GDM1 (cell line): Measurements from ENCODE around the gene FCRL6.

ENCODE experiments used
- DNase-seq: peaks from one replicate; lab custom pipeline; 2025; lab: John Stamatoyannopoulos, UW

The FCRL6 gene

DNA sequence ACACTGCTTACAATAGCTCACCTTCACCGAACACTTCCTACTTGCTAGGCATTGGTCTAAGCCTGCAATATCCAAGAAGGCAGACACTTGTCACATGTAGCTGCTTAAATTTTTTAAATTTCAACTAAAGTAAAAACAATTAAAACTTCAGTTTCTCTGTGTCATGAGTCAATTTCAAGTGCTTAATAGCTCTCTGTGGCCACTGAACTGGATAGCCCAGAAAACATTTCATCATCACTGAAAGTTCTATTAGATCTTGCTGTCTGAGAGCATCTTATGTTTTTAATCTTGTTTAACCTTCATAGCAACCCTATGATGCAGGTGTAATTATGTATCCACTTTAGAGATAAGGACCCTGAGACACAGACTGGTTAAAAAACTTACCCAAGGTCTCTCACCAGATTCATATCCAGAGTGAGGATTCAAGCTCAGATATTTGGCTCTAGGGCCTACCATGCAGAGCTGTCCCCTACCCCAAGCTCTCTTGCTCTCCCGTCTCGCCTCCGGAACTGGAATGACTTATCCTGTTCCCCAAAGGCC lies 2.6 kb upstream of the FCRL6 start:
- no peak for DNase-seq

DNA sequence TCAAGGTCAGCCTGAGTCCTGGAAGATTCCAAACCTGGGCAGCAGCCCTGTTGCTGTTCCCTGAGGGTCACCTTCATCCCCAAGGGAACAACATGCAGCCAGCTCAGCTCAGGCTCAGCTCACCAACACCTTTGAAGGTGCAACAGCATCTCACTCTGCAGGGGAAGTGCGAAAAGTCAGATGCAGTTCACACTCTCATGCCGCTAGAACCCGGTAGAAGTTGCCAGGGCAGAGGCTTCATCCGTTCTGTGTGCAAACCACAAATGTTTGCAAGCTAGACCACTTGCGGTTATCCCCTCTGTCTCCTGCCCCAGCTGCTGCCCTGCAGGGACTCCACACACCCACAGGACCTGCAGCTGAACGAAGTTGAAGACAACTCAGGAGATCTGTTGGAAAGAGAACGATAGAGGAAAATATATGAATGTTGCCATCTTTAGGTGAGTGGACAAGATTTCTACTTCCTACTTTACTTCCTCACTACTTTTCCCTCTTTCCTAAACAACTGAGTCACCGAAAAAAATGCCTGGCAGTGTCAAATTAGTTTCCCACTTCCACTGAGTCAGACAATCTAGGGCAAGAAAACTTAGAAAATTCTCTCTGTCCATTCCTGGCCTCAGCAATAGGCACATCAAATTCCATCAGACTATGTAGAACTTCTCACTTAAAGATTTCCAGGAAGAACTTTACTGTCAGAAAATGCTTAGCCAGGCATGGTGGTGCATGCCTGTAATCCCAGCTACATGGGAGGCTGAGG lies 1.8 kb upstream of the FCRL6 start:
- peak; percentile 55 for DNase-seq

DNA sequence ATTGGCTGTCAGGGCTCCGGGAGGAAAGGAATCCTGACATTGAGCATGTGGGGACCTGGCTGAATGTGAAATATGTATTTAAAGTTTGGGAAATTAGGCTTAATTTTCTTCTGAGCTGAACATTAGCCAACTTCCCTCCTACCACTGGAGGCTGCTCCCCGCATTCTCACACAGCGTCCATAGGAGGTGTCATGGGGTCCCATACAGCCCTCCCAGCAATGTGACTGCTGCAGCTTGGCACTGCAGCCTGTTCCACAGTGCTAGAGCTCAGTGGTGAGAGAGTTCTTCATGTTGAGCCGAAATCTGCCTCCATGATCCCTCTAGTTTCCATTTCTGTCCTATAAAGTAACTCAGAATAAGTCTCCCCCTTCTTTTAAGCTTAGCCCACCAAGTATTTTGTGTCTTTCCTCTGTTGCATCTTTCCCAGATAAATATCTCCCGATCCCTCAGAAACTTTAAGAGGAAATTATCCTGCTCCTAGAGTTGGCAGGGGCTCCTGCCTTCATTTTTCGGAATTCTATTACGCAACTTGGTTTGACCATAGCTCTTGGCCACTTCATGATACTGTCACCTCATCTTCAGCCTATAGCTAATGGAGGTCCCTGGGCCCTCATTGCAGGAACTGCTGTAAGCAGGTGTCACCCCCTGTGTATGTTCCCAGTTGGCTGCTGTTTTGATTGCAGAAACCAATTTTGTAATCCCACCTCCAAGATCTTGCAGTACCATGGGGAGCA lies 2.0 kb downstream of the FCRL6 start:
- no peak for DNase-seq

DNA sequence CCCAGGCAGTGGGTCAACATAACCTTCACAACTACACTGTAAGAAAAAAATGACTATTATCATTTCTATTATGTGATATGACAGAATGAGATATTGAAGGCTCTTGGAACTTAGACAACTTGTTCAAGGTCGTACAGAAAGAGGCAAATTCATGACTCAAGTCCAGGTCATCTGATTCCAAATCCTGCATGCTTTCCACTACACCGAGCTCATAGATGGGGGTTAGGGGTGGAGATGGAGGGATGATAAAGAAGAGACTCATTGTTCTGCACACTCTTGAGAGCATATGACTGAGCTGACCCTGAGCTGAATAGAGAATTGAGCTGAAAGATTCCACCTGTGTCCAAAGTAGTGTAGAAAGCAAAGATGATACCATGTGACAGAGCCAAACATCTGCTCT lies 2.8 kb downstream of the FCRL6 start:
- DNase-seq, result no peak

DNA sequence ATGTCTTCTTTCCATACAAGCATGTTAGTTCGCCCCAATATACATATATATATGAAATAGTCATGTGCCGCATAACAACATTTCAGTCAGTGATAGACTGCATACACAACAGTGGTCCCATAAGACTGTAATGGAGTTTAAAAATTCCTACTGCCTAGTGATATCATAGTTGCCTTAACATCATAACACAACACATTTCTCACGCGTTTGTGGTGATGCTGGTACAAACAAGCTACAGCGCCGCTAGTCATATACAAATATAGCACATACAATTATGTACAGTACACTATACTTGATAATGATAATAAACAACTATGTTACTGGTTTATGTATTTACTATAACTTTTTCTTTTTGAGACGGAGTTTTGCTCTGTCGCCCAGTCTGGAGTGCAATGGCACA lies 13.8 kb downstream of the FCRL6 start:
- no peak for DNase-seq

DNA sequence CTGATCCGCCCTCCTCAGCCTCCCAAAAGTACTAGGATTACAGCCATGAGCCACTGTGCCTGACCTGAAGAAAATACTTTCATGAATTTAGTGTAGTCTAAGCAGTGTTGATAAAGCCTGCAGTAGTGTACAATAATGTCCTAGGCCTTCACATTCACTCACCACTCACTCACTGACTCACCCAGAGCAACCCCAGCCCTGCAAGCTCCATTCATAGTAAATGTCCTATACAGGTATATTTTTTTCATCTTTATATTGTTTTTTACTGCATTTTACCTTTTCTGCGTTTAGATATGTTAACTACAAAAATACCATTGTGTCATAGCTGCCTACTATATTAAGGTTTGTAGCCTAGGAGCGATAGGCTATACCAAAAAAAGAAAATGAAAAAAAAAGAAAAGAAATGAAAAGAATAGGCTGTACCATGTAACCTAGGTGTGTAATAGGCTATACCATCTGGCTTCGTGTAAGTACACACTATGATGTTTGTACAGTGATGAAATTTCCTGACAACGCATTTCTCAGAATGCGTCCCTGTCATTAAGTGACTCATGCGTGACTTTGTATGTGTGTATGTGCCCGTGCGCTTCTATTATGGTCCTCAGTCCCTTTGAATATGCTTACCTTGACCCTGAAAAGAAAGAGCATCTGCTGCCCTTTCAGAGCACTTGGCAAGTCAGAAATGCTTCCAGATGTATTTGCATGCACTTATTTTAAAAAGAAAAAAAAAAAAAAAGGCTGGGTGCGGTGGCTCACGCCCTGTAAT lies 15.3 kb downstream of the FCRL6 start:
- DNase-seq, result no peak

DNA sequence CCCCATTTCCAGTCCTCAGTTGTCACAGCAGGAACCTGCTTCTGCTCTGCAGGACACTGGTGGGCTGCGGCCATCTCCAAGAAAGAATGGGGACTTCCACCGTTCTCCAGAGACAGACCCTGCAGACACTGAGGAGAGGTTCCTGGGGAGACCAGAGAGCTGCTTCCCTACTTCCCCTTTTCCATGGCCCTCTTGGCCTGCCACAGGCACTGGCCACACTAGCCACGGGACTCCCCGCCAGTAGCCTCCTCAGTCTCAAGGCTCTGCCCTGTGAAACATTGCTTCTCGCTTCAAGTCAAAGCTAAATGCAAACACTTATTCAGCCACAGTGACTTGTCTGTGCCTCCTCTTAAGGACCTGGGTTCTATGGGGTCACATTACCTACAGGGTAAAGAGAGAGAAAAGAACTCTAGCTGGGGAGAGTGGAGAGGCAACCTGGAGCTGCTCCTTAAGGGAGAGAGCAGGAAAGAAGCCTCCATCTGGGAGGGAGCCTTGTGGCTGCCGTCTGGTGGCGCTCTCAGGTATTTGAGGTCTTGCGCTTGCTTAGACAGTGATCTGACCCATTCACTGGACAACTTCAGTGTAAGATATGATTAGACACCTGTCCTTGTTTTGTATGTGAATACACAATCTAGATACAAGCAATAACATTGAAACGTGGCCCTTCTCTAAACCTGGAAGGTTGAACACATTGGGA lies 19.2 kb downstream of the FCRL6 start:
- no peak for DNase-seq

DNA sequence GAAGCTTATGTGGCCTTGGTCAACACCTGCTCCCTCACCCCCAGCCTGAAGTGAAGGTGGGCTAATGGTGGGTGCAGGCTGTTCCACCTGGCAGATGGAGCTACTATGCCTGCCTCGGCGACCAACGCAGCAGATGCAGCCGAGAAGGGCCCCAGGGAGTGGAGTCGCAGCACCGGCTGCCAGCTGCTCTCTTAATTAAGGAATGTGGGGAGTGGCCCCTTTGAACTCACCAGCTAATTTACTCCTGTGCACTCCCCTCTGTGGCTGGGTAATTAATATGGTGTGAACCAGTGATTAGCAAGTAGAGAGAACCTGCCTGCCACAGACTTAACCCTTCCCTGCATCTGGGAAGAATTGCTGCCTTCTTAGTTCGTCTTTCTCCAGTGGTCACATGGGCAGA lies 21.2 kb downstream of the FCRL6 start:
- no peak for DNase-seq

DNA sequence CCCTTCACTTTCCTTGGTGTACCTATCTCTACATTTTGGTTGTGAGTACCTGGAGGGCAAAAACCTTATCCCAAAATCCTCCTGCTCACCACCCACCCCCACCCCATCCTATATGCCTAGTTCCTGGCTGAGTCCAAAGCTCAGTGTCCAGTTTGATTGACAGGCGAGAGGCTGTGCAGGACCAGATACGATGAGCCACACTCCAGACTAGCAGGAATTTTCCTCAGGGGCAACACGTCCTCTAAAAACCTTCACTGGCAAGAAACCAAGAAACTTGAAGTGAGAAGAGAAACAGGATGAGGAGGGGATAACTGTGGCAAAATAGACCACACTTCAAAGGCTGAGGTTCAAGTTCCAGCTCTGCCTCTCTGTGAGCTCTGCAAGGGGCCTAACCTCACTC lies 23.4 kb downstream of the FCRL6 start:
- no peak for DNase-seq

DNA sequence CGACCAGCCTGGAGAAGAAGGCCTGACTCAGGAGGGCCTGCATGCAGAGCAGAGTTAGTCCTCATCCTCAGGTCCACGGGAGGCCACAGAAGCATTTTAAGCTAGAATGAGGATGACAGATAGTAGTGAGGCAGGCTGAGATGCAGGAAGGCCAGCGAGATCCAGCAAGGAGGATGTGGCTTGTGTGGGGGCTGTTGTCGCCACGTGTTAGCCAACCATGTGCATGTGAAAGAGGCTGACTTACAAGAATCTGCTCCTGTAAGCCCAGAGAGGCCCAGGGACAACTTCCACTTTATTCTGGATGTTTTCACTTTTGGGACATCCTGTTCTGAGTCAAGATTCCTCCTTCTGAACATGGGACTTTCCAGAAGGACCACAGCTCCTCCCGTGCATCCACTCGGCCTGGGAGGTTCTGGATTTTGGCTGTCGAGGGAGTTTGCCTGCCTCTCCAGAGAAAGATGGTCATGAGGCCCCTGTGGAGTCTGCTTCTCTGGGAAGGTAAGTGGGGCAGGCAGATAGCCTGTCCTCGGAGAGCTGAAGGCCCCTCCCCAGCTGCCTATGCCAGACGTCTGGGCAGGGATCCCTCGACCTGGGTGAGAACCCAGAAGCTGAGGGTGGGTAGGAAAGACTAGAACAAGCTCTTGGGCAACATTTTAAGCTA lies 24.4 kb downstream of the FCRL6 start, which contains the start of gene SLAMF8:
SLAMF8 (plus strand) TSS at position 433 of the 661 bp plus-strand sequence; CDS start at position 459, 26 bp downstream.
- peak; percentile 47 for DNase-seq

DNA sequence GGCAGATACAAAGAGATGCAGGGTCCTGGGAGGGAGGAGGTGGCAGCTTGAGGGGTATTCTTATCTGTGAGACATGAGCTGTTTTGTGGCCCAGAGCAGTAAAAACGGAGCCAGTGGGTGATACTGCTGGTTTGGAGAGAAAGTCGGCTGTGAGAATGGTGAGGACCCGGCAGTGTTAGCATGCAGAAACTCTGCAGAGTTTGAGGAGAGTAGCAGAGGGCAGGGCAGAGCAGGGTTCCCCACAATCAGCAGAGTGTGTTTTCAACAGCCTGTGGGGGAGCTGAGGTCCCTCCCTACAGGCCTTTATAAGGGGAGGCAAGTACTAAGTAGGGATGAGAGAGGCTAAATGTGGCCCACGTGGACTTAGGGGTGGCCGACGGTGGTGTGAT lies 24.9 kb downstream of the FCRL6 start:
- DNase-seq, result no peak

DNA sequence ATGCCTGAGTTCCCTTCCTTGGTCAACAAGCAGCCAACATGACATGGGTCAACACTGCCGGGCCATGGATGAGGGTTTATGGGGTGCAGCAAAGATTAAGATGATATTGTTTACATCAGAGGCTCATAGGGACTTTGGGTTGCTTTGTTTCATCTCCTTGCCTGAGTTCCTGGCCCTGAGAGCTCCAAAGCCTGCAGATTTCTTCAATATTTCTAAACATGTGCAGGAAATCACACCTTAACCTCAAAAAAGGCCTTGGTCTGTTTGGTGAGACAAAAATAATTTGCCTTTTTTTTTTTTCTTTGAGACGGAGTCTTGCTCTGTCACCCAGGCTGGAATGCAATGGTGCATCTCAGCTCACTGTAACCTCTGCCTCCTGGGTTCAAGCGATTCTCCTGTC lies 25.4 kb downstream of the FCRL6 start:
- DNase-seq, result no peak

DNA sequence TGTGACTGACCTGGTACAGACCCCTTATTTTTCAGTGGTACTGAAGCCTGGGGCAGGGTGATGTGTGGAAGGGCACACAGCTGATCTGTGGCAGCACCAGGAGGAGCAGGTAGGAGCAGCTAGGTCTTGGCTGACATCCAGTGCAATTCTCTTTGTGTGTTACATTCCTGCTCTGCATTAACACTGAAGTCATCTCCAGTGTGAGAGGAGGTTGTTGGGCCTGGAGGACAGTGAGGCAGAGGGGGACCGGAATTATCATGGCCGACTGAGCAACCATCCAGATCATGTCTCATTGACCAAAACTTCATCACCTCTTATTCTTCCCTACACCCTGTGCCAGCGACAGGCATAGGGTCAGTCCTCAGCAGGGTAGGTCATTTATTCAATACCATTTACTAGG lies 26.0 kb downstream of the FCRL6 start:
- no peak for DNase-seq

DNA sequence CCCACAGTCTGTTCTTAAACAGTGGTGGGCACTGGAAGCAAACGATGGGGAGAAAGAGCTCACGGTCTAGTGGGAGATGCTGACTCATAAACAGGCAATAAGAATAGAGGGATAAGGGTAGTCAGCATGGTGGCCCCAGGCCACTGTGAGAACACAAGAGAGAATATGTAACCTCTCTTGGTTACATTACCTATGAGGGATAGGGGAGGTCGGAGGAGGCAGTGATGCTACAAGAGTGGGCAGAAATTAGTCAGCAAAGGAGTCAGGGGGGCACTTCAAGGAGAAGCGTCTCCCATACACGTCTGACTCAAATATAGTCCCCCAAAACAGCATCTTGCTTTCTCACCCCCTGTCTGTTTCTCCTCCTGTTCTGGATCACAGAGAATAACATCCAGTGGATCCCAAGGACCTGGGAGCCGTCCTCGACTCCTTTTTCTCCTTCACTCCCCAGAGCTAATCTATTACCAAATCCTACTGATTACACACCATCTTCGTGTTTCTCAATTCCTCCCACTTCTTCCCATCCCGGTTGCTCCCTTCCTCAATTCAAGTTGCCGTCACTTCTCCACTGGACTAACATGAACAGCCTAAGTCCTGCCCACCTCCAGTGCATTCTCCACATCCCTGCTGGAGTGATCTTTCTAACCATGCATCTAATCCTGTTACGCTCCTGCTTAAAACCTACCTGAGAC lies 26.6 kb downstream of the FCRL6 start:
- DNase-seq, result no peak

DNA sequence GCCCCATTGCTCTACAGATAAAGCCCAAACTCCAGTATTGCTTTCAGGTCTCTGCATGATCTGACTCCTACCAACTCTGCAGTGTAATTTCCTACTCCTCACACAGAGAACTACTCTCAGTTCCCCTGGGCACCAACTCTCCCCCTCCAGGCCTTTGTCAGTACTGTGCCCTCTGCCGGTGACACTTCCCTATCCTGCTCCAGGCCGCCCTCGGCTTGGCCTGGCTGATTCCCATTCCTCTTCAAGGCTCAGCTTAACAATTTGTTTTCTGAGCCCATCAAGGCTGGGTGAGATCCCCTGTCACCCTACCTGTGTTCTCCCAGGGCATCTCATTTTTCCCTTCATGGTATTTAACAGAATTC lies 27.1 kb downstream of the FCRL6 start:
- DNase-seq, result peak; percentile 44

DNA sequence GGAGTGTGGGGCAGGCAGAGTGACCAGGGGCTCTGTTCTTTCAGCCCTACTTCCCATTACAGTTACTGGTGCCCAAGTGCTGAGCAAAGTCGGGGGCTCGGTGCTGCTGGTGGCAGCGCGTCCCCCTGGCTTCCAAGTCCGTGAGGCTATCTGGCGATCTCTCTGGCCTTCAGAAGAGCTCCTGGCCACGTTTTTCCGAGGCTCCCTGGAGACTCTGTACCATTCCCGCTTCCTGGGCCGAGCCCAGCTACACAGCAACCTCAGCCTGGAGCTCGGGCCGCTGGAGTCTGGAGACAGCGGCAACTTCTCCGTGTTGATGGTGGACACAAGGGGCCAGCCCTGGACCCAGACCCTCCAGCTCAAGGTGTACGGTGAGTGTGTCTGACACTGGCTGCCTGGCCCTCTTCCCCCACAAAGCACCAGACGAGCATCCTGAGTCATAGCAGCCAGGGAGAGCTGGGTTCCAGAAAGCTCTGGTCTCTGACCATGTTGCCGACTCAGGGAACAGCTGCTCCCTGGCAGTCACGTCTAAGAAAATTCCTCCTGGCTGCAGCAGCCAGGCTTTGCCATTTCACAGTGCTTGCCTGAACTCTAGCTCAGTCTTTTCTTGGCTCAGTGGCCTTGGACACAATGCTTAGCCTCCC lies 27.8 kb downstream of the FCRL6 start:
- no peak for DNase-seq

DNA sequence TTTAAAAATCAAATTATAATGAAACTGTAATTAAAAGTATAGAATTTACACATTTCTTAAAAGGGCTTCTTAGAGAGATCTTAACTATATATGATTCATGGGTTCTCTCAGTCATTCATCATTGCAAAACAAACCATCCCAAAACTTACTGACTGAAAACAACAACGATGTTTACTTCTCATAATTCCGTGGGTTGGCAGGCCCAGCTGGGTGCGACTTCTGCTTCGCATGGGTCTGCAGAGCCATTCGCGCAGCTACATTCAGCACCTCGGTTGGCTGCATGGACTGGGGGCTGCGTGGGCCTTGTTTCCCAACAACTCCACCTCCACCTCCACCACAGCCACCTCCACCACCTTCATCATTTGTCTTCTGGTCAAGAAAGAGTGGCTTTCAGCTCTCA lies 28.6 kb downstream of the FCRL6 start:
- no peak for DNase-seq

DNA sequence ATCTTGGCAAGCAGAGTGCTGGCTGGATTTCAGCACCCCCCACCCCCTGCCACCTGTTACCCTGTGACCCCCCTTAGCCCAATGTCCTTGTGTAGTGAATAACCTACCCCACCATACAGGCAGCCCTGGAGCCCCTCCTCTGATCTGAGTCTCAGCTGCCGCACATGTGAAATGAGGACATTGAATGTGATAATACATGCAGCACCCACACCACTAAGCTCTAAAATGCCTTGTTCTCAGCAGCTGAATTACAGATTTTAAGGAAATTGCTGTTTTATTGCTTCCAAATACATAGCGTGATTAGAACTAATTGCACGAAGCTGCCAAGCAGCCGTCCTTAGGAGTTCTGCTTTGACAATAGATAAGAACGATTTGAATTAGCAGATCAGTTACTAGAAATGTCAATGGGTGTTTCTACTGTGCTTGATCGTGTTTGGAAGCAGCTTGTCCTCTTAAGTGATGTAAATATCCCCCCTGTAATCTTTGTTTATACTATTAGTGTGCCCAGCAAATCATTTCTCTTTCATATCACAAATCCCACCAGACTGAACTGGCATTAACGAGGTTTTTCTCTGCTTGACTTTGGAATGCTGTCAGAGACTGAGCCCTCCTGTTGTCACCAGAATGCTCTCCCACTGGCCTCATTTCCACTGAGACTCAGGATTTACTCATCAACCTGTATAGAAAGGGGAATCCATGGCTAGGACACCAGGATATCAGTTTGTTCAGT lies 29.4 kb downstream of the FCRL6 start:
- DNase-seq, result no peak

DNA sequence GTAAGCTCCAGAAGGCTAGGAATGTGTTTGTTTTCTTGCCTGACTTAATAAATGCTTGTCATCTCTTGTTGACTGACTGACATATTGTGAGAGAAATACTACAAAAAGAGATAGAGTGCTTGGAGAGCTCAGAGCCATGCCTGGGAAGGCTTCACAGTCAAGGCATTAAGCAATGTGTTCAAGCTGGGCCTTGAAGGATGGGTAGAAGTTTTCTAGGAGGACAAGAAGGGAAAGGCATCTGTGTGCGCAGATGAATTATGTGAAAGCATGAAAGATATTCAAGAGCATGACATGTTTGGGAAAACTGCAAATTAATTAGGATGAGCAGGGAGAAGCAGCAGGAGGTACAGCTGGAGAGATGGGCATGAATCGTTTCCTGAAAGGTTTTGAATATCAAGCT lies 30.1 kb downstream of the FCRL6 start:
- no peak for DNase-seq

DNA sequence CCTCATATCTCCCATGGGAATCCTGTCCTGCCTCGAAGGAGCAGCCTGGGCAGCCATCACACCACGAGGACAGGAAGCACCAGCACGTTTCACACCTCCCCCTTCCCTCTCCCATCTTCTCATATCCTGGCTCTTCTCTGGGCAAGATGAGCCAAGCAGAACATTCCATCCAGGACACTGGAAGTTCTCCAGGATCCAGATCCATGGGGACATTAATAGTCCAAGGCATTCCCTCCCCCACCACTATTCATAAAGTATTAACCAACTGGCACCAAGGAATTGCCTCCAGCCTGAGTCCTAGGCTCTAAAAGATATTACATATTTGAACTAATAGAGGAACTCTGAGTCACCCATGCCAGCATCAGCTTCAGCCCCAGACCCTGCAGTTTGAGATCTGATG lies 33.2 kb downstream of the FCRL6 start:
- no peak for DNase-seq
